Body of pancreas (tissue), 4 donors: ENCODE results near the gene TTLL5.

ENCODE experiments used
- POLR2A ChIP-seq, 3 donors: fragments of 450-650 bp; IDR thresholded peaks; one replicate each; pipeline ENCODE4 v1.6.1; 2016; ENCODE audit warnings: antibody characterized with exemption in 3 of 3, mild to moderate bottlenecking in 2 of 3
- TF ChIP-seq, protein P1 (sequence below), 7 experiments: fragments of 450-650 bp in 4 of 7; fragments of 200-600 bp in 3 of 7; sonication (generic) in 3 of 7; IDR thresholded peaks; one replicate each; pipeline ENCODE4 v1.5.1; 2016 to 2019; ENCODE audit warnings: antibody characterized with exemption in 7 of 7

DNA sequence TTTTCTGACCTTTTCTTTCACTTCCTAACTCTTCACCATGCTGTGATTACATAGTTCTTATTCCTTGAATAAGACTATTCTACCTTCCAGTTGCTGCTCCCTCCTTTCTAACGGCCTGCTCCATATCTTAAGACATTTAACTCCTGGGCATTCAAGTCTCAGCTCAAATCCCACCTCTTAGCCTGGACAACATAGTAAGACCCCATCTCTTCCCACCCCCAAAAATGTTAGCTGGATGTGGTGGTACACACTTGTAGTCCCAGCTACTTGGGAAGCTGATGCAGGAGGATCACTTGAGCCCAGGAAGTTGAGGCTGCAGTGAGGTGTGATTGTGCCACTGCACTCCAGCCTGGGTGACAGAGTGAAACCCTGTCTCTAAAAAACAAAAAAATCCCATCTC is 11.3 kb upstream of the TTLL5 start:
- TF ChIP-seq, protein P1, sequence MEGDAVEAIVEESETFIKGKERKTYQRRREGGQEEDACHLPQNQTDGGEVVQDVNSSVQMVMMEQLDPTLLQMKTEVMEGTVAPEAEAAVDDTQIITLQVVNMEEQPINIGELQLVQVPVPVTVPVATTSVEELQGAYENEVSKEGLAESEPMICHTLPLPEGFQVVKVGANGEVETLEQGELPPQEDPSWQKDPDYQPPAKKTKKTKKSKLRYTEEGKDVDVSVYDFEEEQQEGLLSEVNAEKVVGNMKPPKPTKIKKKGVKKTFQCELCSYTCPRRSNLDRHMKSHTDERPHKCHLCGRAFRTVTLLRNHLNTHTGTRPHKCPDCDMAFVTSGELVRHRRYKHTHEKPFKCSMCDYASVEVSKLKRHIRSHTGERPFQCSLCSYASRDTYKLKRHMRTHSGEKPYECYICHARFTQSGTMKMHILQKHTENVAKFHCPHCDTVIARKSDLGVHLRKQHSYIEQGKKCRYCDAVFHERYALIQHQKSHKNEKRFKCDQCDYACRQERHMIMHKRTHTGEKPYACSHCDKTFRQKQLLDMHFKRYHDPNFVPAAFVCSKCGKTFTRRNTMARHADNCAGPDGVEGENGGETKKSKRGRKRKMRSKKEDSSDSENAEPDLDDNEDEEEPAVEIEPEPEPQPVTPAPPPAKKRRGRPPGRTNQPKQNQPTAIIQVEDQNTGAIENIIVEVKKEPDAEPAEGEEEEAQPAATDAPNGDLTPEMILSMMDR (IDR thresholded peaks at IDR 0.05): no peak
- no peak for TF ChIP-seq POLR2A (IDR thresholded peaks at IDR 0.05)
